HepG2 (cell line): ENCODE measurements around the gene MRPL48.

Experiments used
- CTCF ChIP-seq: sonication (generic); formaldehyde crosslinking; IDR thresholded peaks from 2 replicates; pipeline ENCODE4 v1.5.0; 2020; ENCODE audit warnings: mild to moderate bottlenecking, missing genetic modification reagents, moderate library complexity
- KLF12 ChIP-seq: sonication (generic); formaldehyde crosslinking; IDR thresholded peaks from 2 replicates; pipeline ENCODE4 v1.4.0; 2020; ENCODE audit warnings: missing genetic modification reagents, borderline replicate concordance
- ZBTB20 ChIP-seq: sonication (generic); formaldehyde crosslinking; IDR thresholded peaks from 2 replicates; pipeline ENCODE4 v1.8.1; 2023; ENCODE audit warnings: missing genetic modification reagents, low read depth, mild to moderate bottlenecking, borderline replicate concordance
- ZBTB49 ChIP-seq: sonication (generic); formaldehyde crosslinking; IDR thresholded peaks from 2 replicates; pipeline ENCODE4 v1.4.0; 2020; ENCODE audit warnings: missing genetic modification reagents, borderline replicate concordance
- ZNF562 ChIP-seq: sonication (generic); formaldehyde crosslinking; IDR thresholded peaks from 2 replicates; pipeline ENCODE4 v1.8.0; 2022; ENCODE audit warnings: missing genetic modification reagents, borderline replicate concordance

GRCh38 chr11:73889019-73889418, 101.3 kb downstream of the MRPL48 start:
- TF ChIP-seq ZBTB49 (CRISPR knock-in tag) (no peak), ZBTB20 (CRISPR knock-in tag) (no peak), CTCF (CRISPR knock-in tag) (no peak), KLF12 (no peak), ZNF562 (CRISPR knock-in tag) (no peak)
